Right atrium auricular region (tissue), 2 donors: ENCODE results near the gene CEP131. TPM values are rescaled to one million over a fixed set of nuclear protein-coding genes. Genes with fewer than 3 reads are reported as not detected.

Experiments used
- DNase-seq: peaks from one replicate; pipeline ENCODE4 v3.0.0-alpha.2; 2019; ENCODE audit warnings: low spot score
- H3K27ac ChIP-seq, 2 donors: fragments of 200-600 bp; sonication (generic); 1 replicate in 1 of 2; 2 replicates in 1 of 2; pipeline ENCODE4 v1.5.1; 2016 to 2019
- H3K27me3 ChIP-seq, 2 donors: fragments of 200-600 bp; sonication (generic); one replicate each; pipeline versions ENCODE4 v1.5.1 to v1.6.0; 2017 to 2019
- H3K36me3 ChIP-seq: fragments of 200-600 bp; sonication (generic); one replicate; pipeline ENCODE4 v1.5.1; 2016
- H3K4me1 ChIP-seq, 2 donors: fragments of 200-600 bp; sonication (generic); one replicate each; pipeline versions ENCODE4 v1.5.1 to v1.6.0; 2017 to 2019
- H3K4me3 ChIP-seq, 2 donors: fragments of 200-600 bp; sonication (generic); 1 replicate in 1 of 2; 2 replicates in 1 of 2; pipeline ENCODE4 v1.5.1; 2017 to 2019; ENCODE audit warnings: mild to moderate bottlenecking in 1 of 2, moderate library complexity in 1 of 2
- H3K9me3 ChIP-seq, 2 donors: fragments of 200-600 bp; sonication (generic); one replicate each; pipeline ENCODE4 v1.5.1; 2019
- total RNA-seq, 2 donors: library from RNA; depleted of rRNA; stranded (reverse); fragments of >200 nt; gene quantifications; one replicate each; pipeline ENCODE4 v1.1.0, GENCODE V29; 2016
- TF ChIP-seq, protein P1 (sequence below), 2 donors: fragments of 200-600 bp; sonication (generic); IDR thresholded peaks; one replicate each; pipeline ENCODE4 v1.5.1; 2019; ENCODE audit warnings: antibody characterized with exemption in 2 of 2

CEP131 gene
- total RNA-seq, 2 donors from 2014 or later: 5.5 to 6.2 TPM

GRCh38 chr17:81264640-81265039, 41.9 kb upstream of the CEP131 start:
- TF ChIP-seq, protein P1, sequence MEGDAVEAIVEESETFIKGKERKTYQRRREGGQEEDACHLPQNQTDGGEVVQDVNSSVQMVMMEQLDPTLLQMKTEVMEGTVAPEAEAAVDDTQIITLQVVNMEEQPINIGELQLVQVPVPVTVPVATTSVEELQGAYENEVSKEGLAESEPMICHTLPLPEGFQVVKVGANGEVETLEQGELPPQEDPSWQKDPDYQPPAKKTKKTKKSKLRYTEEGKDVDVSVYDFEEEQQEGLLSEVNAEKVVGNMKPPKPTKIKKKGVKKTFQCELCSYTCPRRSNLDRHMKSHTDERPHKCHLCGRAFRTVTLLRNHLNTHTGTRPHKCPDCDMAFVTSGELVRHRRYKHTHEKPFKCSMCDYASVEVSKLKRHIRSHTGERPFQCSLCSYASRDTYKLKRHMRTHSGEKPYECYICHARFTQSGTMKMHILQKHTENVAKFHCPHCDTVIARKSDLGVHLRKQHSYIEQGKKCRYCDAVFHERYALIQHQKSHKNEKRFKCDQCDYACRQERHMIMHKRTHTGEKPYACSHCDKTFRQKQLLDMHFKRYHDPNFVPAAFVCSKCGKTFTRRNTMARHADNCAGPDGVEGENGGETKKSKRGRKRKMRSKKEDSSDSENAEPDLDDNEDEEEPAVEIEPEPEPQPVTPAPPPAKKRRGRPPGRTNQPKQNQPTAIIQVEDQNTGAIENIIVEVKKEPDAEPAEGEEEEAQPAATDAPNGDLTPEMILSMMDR (IDR thresholded peaks at IDR 0.05): no peak
- H3K4me1 ChIP-seq: no peaks in the 10 kb centered on the region
- no peak overlapping the region for H3K4me3 ChIP-seq
- DNase-seq: no peak
- H3K36me3 ChIP-seq: peaks cover 50% of the 10 kb centered on the region
- no peaks in the 10 kb centered on the region for H3K27me3 ChIP-seq
- no peak overlapping the region for H3K27ac ChIP-seq
- no peaks in the 10 kb centered on the region for H3K9me3 ChIP-seq

- peaks cover 50% of the 10 kb centered on the region for H3K36me3 ChIP-seq
- DNase-seq: no peak
- no peaks in the 10 kb centered on the region for H3K9me3 ChIP-seq
- H3K27ac ChIP-seq: no peak overlapping the region
- TF ChIP-seq, protein P1 (IDR thresholded peaks at IDR 0.05): no peak
- H3K4me3 ChIP-seq: no peak overlapping the region
- no peaks in the 10 kb centered on the region for H3K4me1 ChIP-seq
- H3K27me3 ChIP-seq: no peaks in the 10 kb centered on the region
Observed at GRCh38 chr17:81263371-81264181, 40.8 kb upstream of the CEP131 start.

GRCh38 chr17:81261582-81262336, 39.0 kb upstream of the CEP131 start:
- H3K4me3 ChIP-seq: no peak overlapping the region
- peaks cover 52% of the 10 kb centered on the region for H3K36me3 ChIP-seq
- no peaks in the 10 kb centered on the region for H3K27me3 ChIP-seq
- no peak overlapping the region for H3K27ac ChIP-seq
- TF ChIP-seq, protein P1 (IDR thresholded peaks at IDR 0.05): no peak
- DNase-seq: no peak
- no peaks in the 10 kb centered on the region for H3K4me1 ChIP-seq
- H3K9me3 ChIP-seq: no peaks in the 10 kb centered on the region

DNA sequence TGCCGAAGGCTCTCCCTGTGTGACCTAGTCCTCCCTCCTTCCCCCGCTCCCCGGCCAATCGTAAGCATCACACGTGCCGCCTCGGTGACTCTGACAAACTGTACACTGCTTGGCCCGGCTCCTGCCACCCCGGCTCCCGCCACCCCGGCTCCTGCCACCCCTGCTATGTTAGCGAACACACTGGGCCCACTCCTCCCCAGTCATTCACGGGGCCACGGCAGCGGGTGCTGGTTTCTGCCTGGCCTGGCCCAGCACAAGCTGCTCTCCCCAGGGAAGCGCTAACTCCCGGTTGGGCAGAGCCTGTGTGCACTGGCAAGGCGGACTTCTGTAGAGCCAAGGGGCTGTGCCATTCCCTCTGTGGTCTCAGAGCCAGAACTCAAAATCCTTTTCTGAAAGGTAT, 38.3 kb upstream of the CEP131 start:
- H3K27ac ChIP-seq: no peak overlapping the region
- no peak overlapping the region for H3K4me3 ChIP-seq
- peaks cover 52% of the 10 kb centered on the region for H3K36me3 ChIP-seq
- no peaks in the 10 kb centered on the region for H3K4me1 ChIP-seq
- TF ChIP-seq, protein P1 (IDR thresholded peaks at IDR 0.05): no peak
- no peak for DNase-seq
- H3K9me3 ChIP-seq: no peaks in the 10 kb centered on the region
- H3K27me3 ChIP-seq: no peaks in the 10 kb centered on the region

DNA sequence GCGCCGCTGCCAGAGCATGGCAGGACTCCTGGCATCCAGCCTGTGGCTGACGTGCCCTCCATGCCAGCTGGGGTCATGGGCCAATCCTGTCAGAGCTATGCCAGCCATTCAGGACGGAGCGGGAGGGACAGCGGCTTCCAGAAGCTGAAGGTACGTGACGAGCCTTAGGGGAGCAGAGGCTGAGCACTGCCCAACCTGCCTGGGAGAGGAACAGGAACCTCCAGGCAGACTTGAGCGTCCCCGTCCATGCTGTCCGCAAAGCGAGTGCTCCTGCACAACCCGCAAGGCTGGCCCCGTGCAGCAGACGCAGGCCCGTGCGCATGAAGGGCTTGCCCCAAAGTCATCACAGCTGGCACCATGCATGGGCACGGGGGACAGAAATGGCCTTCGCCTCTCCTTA, 37.9 kb upstream of the CEP131 start:
- H3K27me3 ChIP-seq: no peaks in the 10 kb centered on the region
- no peak overlapping the region for H3K4me3 ChIP-seq
- H3K4me1 ChIP-seq: peaks cover 0 to 2% of the 10 kb centered on the region in 2 donors
- H3K9me3 ChIP-seq: no peaks in the 10 kb centered on the region
- DNase-seq: no peak
- TF ChIP-seq, protein P1 (IDR thresholded peaks at IDR 0.05): no peak
- no peak overlapping the region for H3K27ac ChIP-seq
- peaks cover 51% of the 10 kb centered on the region for H3K36me3 ChIP-seq
